ENCODE results near the gene ATP5MC3. TPM values are rescaled to one million over a fixed set of nuclear protein-coding genes. Genes with fewer than 3 reads are reported as not detected.

ATP5MC3 gene
- total and polyA plus RNA-seq, 2 donors from 2014 or later, result 189 to 990 TPM

GRCh38 chr2:175136334-175137215 lies 44.9 kb downstream of the ATP5MC3 start:
- H3K4me3 ChIP-seq (ENCODE audit: low read length in 3 of 3), result no peak overlapping the region
- no peak overlapping the region for H3K27ac ChIP-seq (ENCODE audit: low read depth in 2 of 2, low read length in 2 of 2)
- H3K36me3 ChIP-seq (ENCODE audit: control insufficient read depth in 2 of 3, insufficient read depth in 3 of 3, low read length in 3 of 3), result no peaks in the 10 kb centered on the region
- H3K27me3 ChIP-seq (ENCODE audit: control insufficient read depth, insufficient read depth, low read length), result no peaks in the 10 kb centered on the region
- no peak overlapping the region for H3K9ac ChIP-seq (ENCODE audit: low read length in 3 of 3)
- intact Hi-C loops (cut with DNase I), result no loop called here
- no peaks in the 10 kb centered on the region for H3K9me3 ChIP-seq (ENCODE audit: control insufficient read depth in 2 of 3, insufficient read depth in 1 of 3, low read length in 3 of 3)
- H3K4me1 ChIP-seq (ENCODE audit: control insufficient read depth in 2 of 3, insufficient read depth in 2 of 3, low read depth in 1 of 3, low read length in 3 of 3), result no peaks in the 10 kb centered on the region
- no peak for TF ChIP-seq CTCF (IDR thresholded peaks at IDR 0.05; ENCODE audit: borderline replicate concordance, extremely low read depth, insufficient read depth)
- FAIRE-seq (no peak), DNase-seq (no peak)

- Histone ChIP-seq H3K36me3 (ENCODE audit: control insufficient read depth in 2 of 3, insufficient read depth in 3 of 3, low read length in 3 of 3) (no peaks in the 10 kb centered on the region), H3K9ac (ENCODE audit: low read length in 3 of 3) (no peak overlapping the region), H3K4me3 (ENCODE audit: low read length in 3 of 3) (no peak overlapping the region), H3K4me1 (ENCODE audit: control insufficient read depth in 2 of 3, insufficient read depth in 2 of 3, low read depth in 1 of 3, low read length in 3 of 3) (no peaks in the 10 kb centered on the region), H3K9me3 (ENCODE audit: control insufficient read depth in 2 of 3, insufficient read depth in 1 of 3, low read length in 3 of 3) (no peaks in the 10 kb centered on the region), H3K27ac (ENCODE audit: low read depth in 2 of 2, low read length in 2 of 2) (no peak overlapping the region), H3K27me3 (ENCODE audit: control insufficient read depth, insufficient read depth, low read length) (no peaks in the 10 kb centered on the region)
- TF ChIP-seq CTCF (IDR thresholded peaks at IDR 0.05; ENCODE audit: borderline replicate concordance, extremely low read depth, insufficient read depth), result no peak
- DNase-seq (no peak), FAIRE-seq (no peak)
- intact Hi-C loops (cut with DNase I), result no loop called here
These were observed 45.6 kb downstream of the ATP5MC3 start for GRCh38 chr2:175135862-175136261.

- H3K36me3 ChIP-seq (ENCODE audit: control insufficient read depth in 2 of 3, insufficient read depth in 3 of 3, low read length in 3 of 3), result no peaks in the 10 kb centered on the region
- DNase-seq (no peak), FAIRE-seq (no peak)
- H3K9ac ChIP-seq (ENCODE audit: low read length in 3 of 3), result no peak overlapping the region
- no peak overlapping the region for H3K4me3 ChIP-seq (ENCODE audit: low read length in 3 of 3)
- no peaks in the 10 kb centered on the region for H3K27me3 ChIP-seq (ENCODE audit: control insufficient read depth, insufficient read depth, low read length)
- no peak overlapping the region for H3K27ac ChIP-seq (ENCODE audit: low read depth in 2 of 2, low read length in 2 of 2)
- intact Hi-C loops (cut with DNase I), result no loop called here
- H3K4me1 ChIP-seq (ENCODE audit: control insufficient read depth in 2 of 3, insufficient read depth in 2 of 3, low read depth in 1 of 3, low read length in 3 of 3), result no peaks in the 10 kb centered on the region
- no peaks in the 10 kb centered on the region for H3K9me3 ChIP-seq (ENCODE audit: control insufficient read depth in 2 of 3, insufficient read depth in 1 of 3, low read length in 3 of 3)
- TF ChIP-seq CTCF (IDR thresholded peaks at IDR 0.05; ENCODE audit: borderline replicate concordance, extremely low read depth, insufficient read depth), result no peak
These were observed 46.3 kb downstream of the ATP5MC3 start for GRCh38 chr2:175135177-175135576.

All from kidney (tissue), 14 donors.